ENCODE measurements around the gene TPCN2. TPM values are rescaled to one million over a fixed set of nuclear protein-coding genes. Genes with fewer than 3 reads are reported as not detected.

The TPCN2 gene
- total RNA-seq, result 10.2 and 12.0 TPM in 2 replicates

DNA sequence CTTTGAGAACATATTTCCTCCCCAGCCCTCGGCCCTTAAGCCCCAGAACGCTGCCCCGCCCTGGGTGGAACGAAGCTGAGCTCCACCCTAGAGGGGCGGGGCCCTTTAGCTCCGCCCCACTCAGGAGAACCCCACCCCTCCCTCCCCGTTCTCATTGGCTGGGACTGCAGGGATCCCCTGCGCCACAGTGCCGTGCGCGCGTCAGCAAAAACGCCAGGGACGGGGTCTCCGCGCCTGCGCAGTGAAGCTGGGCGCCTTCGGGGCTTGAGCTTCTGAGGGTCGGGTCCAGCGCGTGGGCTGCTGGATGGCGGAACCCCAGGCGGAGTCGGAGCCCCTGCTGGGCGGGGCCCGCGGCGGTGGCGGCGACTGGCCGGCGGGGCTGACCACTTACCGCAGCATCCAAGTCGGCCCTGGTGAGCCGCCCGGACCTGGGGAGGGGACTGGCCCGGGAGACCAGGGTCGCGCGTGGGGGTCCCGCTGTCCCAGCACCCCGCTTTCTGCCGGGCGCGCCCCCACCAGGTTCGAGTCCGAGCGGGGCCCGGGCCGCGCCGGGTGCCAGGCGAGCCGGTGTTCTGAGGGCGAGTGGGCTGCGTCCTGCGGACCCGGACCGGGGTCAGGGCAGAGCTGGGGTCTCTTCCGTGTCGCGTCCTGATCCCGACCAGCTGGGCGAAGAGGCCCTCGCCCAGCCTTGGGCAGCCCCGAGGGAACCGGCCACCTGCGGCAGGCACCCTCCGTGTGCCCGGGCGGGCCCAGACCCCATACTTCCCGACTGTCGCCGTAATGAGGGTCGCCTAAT is at the start of gene TPCN2:
TPCN2 (plus strand) TSS at position 239 of the 796 bp plus-strand sequence; CDS start at position 305, 66 bp downstream.

DNA sequence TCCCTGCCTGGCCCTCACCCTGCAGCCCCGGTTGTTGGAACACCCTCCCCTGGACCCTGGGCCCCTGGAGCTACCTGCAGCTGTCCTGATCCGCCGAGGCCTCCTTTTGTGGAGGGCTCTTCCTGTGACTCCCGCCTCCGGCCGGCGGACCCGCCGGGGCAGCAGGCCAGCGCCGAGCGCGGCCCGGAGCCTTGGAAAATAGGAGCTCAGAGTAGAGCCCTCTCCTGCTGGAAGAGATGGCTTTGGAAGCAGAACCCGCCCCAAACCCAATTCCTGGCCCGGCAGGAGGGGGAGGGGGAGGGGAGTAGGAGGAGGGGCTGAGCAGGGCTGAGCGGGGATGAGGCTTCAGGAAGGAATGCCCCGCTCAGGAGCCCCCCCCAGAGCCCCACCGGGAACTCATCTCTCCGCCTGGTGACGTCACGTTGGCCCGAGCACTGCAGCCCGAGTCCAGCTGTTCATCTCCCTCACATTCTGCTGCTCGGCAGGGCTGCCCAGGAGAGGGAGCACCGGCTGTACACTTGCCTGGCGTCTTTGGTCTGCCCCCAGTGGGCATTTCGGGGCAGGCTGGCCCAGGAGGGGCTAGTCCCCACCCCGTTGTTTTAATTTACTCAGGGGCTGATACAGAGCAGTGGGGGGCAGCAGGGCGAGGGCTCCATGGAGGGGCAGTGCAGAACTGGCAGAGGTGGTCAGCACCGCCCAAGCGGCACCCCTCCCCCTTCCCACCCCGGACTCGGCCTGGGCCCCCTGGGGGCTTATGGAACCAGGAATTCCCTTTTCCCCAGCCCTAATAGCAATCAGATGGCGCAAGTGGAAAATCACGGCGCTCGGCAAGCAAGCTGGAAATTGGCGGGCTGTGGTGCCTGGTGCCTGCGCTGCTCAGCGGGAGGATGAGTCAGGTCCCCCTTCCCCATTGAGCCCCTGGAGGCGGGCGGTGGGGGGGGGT is 35.5 kb upstream of the TPCN2 start, which contains the start of gene MRGPRF:
MRGPRF (minus strand) TSS at position 238 of the 943 bp plus-strand sequence. CDS start 3,345 bp downstream, outside the sequence.

DNA sequence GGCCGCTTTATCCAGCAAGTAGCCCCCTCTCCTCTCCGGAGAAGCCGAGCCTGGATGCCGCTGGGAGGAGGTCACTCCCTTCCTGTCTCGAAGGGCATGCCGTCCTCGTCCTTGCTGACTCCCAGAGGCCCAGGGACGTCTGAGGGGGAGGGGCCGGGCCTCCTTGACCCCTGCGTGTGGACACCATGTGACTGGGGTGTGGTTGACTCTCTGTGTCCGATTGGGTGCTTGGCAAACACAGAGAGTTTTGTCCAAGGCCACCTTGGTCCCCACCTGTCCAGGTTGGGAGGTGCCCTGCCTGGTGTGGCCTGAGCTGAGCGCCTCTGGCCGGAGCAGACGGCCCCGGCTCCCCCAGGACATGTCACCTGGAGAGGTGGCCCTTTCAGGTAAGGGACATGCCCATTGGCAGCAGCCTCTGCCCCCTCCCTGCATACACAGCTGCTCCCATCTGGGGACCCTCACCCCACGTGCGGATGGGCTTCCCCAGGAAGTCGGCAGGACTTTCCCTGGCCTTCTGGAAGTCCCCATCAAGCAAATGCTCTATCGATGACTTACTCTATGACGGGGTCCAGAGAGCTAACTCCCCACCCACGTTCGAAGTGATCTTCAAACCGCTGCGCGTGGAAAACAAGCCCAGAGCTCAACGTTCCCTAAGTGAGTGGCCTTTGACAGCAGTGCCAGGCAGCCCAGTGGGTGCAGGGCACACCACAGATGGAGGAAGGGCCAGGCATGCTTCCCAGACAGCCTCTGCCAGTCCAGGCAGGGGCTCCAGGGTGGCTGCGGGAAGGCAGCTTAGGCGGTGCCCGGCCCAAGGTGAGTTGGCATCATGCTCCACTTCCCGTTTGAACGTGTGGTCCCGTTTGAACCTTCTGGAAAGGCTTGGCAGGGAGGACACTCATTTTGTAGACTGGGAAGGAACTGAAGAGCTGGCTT is 106.8 kb downstream of the TPCN2 start, which contains the start of gene SMIM38:
SMIM38 (plus strand) TSS at position 634 of the 933 bp plus-strand sequence. CDS start 1,912 bp downstream, outside the sequence.

Other genes starting within 250 kb of the TPCN2 start
- gene CPT1A, start 207.0 kb upstream of the TPCN2 start, total RNA-seq, result 71.9 and 108 TPM in 2 replicates
- 71.8 and 74.3 TPM in 2 replicates for gene MRPL21, start 145.1 kb upstream of the TPCN2 start, total RNA-seq
- 7.9 and 9.3 TPM in 2 replicates for gene IGHMBP2, start 145.0 kb upstream of the TPCN2 start, total RNA-seq
- not detected in 2 replicates for gene MRGPRD, start 67.9 kb upstream of the TPCN2 start, total RNA-seq
- gene MRGPRF, start 35.7 kb upstream of the TPCN2 start, total RNA-seq, result not detected in 2 replicates
- gene SMIM38, start 107.0 kb downstream of the TPCN2 start, total RNA-seq, result 0.09 and 0.11 TPM in 2 replicates
- 0.11 TPM in 1 of 2 replicates, not detected in the other for gene MYEOV, start 245.2 kb downstream of the TPCN2 start, total RNA-seq